PFSK-1 (cell line): ENCODE results near the gene NDRG2.

Experiments
- FOXP2 ChIP-seq: optimal IDR thresholded peaks from 2 replicates; pipeline ENCODE3; 2011; ENCODE audit warnings: borderline replicate concordance, control low read depth, inconsistent platforms; ENCODE audit not compliant: insufficient read depth; ENCODE audit errors: extremely low read length, extremely low read depth
- POLR2AphosphoS5 ChIP-seq: IDR thresholded peaks from 2 replicates; pipeline ENCODE4 v1.6.1; 2012; ENCODE audit warnings: low read depth, mild to moderate bottlenecking, control low read depth, low read length, moderate library complexity
- SIN3A ChIP-seq: IDR thresholded peaks from 2 replicates; pipeline ENCODE4 v1.6.1; 2012; ENCODE audit warnings: mild to moderate bottlenecking, low read length, moderate library complexity, borderline replicate concordance; ENCODE audit not compliant: insufficient read depth
- TAF1 ChIP-seq: IDR thresholded peaks from 2 replicates; pipeline ENCODE4 v1.6.1; 2012; ENCODE audit warnings: low read length, control low read depth, borderline replicate concordance; ENCODE audit not compliant: insufficient read depth
- TF ChIP-seq, protein P1 (sequence below), 2 experiments: IDR thresholded peaks; 2 replicates each; pipeline versions ENCODE4 v1.6.1 to v1.8.0; 2011 to 2012; ENCODE audit warnings: low read depth in 2 of 2, low read length in 2 of 2, control low read depth in 1 of 2, inconsistent platforms in 1 of 2, mild to moderate bottlenecking in 1 of 2, moderate library complexity in 1 of 2; ENCODE audit not compliant: insufficient read depth in 1 of 2

The NDRG2 gene

GRCh38 chr14:21026274-21026987 is 1.6 kb upstream of the NDRG2 start:
- TF ChIP-seq POLR2AphosphoS5 = no peak
- TF ChIP-seq SIN3A = no peak
- TF ChIP-seq, protein P1, sequence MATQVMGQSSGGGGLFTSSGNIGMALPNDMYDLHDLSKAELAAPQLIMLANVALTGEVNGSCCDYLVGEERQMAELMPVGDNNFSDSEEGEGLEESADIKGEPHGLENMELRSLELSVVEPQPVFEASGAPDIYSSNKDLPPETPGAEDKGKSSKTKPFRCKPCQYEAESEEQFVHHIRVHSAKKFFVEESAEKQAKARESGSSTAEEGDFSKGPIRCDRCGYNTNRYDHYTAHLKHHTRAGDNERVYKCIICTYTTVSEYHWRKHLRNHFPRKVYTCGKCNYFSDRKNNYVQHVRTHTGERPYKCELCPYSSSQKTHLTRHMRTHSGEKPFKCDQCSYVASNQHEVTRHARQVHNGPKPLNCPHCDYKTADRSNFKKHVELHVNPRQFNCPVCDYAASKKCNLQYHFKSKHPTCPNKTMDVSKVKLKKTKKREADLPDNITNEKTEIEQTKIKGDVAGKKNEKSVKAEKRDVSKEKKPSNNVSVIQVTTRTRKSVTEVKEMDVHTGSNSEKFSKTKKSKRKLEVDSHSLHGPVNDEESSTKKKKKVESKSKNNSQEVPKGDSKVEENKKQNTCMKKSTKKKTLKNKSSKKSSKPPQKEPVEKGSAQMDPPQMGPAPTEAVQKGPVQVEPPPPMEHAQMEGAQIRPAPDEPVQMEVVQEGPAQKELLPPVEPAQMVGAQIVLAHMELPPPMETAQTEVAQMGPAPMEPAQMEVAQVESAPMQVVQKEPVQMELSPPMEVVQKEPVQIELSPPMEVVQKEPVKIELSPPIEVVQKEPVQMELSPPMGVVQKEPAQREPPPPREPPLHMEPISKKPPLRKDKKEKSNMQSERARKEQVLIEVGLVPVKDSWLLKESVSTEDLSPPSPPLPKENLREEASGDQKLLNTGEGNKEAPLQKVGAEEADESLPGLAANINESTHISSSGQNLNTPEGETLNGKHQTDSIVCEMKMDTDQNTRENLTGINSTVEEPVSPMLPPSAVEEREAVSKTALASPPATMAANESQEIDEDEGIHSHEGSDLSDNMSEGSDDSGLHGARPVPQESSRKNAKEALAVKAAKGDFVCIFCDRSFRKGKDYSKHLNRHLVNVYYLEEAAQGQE (IDR thresholded peaks at IDR 0.05; ENCODE audit: insufficient read depth in 1 of 2, low read depth in 2 of 2, low read length in 2 of 2) = no peak
- TF ChIP-seq FOXP2 = no peak
- TF ChIP-seq TAF1 = no peak

GRCh38 chr14:21025371-21026273 is 761 bp upstream of the NDRG2 start:
- no peak for TF ChIP-seq POLR2AphosphoS5
- TF ChIP-seq SIN3A = no peak
- TF ChIP-seq, protein P1 (IDR thresholded peaks at IDR 0.05; ENCODE audit: insufficient read depth in 1 of 2, low read depth in 2 of 2, low read length in 2 of 2) = no peak
- TF ChIP-seq TAF1 = no peak
- no peak for TF ChIP-seq FOXP2

DNA sequence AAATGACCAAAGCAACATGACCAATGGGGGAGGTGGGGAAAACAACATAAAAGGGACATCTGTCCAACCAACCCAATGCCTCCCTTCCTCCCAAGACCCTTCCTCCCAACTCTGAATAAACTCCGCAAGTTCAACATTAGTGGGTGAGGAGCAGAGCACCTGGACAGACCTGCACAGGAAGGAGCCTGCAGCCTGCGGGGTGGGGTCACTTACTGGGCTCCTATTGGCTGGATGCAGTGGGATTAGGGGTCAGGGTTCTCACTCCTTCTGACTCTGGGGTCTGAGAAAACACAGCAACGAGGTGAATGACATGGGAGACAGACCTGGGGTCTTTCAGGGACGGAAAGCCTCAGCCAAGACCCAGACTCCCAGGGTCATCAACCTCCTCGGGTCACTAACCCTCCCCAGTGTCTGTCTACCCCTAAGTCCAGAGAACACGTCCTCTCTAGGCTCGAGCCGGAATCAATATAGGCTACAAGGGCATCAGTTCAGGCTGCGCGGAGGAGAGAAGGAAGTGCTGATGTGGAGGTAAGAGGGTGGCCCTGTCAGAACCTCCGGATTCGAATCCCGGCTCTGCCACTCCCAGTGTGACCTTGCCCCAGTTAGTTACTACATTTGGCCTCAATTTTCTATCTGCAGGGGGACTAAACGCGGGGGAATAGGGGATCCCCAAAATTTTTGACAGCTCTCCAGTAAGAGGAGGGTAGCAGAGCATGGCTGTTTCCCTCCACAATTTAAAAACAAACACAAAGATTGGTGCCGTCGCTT is 860 bp downstream of the NDRG2 start:
- no peak for TF ChIP-seq SIN3A
- TF ChIP-seq TAF1 = no peak
- no peak for TF ChIP-seq FOXP2
- TF ChIP-seq, protein P1 (IDR thresholded peaks at IDR 0.05; ENCODE audit: insufficient read depth in 1 of 2, low read depth in 2 of 2, low read length in 2 of 2) = no peak
- TF ChIP-seq POLR2AphosphoS5 = no peak

DNA sequence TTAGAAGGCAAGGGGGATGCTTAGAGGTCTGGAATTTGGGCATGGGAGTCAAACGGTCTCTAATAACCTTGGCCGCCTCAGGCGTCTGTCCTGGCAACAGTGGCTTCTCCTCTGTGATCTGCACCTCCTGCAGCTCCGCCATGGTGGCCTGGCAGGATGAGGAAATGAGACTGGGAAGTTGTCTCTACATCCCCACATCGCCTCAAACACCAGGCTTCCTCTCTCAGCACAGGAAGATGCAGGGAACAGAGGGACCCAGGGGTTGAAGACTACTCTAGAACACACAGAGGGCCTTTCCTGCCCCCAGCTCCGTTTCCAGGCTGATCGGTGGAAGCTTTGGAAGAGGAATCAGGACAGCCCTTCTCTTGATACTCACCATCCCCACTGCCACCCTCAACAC is 1.7 kb downstream of the NDRG2 start:
- no peak for TF ChIP-seq SIN3A
- TF ChIP-seq POLR2AphosphoS5 = no peak
- no peak for TF ChIP-seq FOXP2
- no peak for TF ChIP-seq TAF1
- TF ChIP-seq, protein P1 (IDR thresholded peaks at IDR 0.05; ENCODE audit: insufficient read depth in 1 of 2, low read depth in 2 of 2, low read length in 2 of 2) = no peak
